ENCODE results near the gene YIPF1.

Gene YIPF1

DNA sequence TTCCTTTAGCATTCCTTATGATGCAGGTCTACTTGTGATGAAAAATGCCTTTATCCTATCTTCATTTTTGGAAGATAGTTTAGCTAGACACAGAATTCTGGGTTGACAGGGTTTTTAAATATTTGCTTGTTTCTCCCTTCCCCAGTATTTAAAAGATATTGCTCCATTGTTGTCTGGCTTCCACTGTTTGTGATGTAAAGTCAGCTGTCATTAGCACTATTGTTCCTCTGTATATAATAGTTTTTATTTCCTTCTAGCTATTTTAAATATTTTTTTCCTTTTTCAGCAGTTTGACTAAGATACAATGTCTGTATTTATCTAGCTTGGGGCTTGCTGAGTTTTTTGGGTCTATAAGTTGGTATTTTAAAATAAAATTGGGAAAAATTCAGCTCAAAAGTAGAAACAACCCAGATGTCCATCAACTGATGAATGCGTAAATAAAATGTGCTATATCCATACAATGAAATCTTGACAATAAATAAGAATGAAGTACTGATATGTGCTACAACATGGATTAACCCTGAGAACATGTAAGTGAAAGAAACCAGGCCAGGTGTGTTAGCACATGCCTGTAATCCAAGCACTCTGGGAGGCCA, 44.7 kb upstream of the YIPF1 start:
- Histone ChIP-seq H4K20me1 (ENCODE audit: insufficient read depth, low read length) (no peaks in the 10 kb centered on the region), H3F3A (ENCODE audit: insufficient read depth, low read length) (no peaks in the 10 kb centered on the region), H3K9ac (ENCODE audit: low read length) (no peak overlapping the region), H3K9me2 (replicated peaks; ENCODE audit: insufficient read depth, low read length) (no peaks in the 10 kb centered on the region), H3K4me1 (ENCODE audit: low read length) (no peaks in the 10 kb centered on the region), H3K4me2 (ENCODE audit: low read depth, low read length) (no peak overlapping the region), H3K79me2 (ENCODE audit: low read length) (no peaks in the 10 kb centered on the region), H3K9me3 (replicated peaks; ENCODE audit: insufficient read depth, low read length) (no peaks in the 10 kb centered on the region), H3K4me3 (ENCODE audit: low read length) (no peak overlapping the region), H2AFZ (ENCODE audit: low read length) (no peak overlapping the region), H3K27ac (ENCODE audit: low read length) (no peak overlapping the region), H3K36me3 (replicated peaks; ENCODE audit: insufficient read depth, low read length) (peaks cover 3% of the 10 kb centered on the region; the same call in 1 of the 2 replicates), H3K27me3 (replicated peaks; ENCODE audit: insufficient read depth, low read length) (no peaks in the 10 kb centered on the region)
- DNase-seq: no peak
- TF ChIP-seq EZH2phosphoT487 (IDR thresholded peaks at IDR 0.05; ENCODE audit: low read length): no peak
- no peak for TF ChIP-seq EZH2 (optimal IDR thresholded peaks at IDR 0.05; ENCODE audit: low read depth, low read length)
- TF ChIP-seq, protein P1, sequence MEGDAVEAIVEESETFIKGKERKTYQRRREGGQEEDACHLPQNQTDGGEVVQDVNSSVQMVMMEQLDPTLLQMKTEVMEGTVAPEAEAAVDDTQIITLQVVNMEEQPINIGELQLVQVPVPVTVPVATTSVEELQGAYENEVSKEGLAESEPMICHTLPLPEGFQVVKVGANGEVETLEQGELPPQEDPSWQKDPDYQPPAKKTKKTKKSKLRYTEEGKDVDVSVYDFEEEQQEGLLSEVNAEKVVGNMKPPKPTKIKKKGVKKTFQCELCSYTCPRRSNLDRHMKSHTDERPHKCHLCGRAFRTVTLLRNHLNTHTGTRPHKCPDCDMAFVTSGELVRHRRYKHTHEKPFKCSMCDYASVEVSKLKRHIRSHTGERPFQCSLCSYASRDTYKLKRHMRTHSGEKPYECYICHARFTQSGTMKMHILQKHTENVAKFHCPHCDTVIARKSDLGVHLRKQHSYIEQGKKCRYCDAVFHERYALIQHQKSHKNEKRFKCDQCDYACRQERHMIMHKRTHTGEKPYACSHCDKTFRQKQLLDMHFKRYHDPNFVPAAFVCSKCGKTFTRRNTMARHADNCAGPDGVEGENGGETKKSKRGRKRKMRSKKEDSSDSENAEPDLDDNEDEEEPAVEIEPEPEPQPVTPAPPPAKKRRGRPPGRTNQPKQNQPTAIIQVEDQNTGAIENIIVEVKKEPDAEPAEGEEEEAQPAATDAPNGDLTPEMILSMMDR (IDR thresholded peaks at IDR 0.05; ENCODE audit: low read length): no peak

DNA sequence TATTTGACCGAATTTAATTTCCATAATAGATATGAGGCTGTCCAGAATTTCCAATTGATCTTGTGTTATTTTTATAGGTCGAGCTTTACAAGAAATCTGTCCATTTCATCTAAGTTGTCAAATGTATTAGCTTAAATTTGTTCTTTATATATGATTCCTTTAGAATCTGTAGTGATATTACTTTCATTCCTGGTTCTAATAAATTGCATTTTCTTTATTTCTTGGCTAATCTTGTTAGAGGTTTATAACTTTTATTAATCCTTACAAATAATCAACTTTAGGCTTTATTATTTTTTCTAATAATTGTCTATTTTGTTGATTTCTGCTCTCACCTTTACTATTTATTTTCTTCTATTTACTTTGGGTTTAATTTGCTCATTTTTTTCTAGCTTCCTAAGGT, 41.9 kb upstream of the YIPF1 start:
- Histone ChIP-seq H2AFZ (ENCODE audit: low read length) (no peak overlapping the region), H3K4me3 (ENCODE audit: low read length) (no peak overlapping the region), H3K9me3 (replicated peaks; ENCODE audit: insufficient read depth, low read length) (no peaks in the 10 kb centered on the region), H4K20me1 (ENCODE audit: insufficient read depth, low read length) (no peaks in the 10 kb centered on the region), H3K4me1 (ENCODE audit: low read length) (no peaks in the 10 kb centered on the region), H3K27ac (ENCODE audit: low read length) (no peak overlapping the region), H3K36me3 (replicated peaks; ENCODE audit: insufficient read depth, low read length) (0 out of 2 replicates have a peak, but pooled peaks cover 3% of the 10 kb centered on the region), H3F3A (ENCODE audit: insufficient read depth, low read length) (no peaks in the 10 kb centered on the region), H3K27me3 (replicated peaks; ENCODE audit: insufficient read depth, low read length) (no peaks in the 10 kb centered on the region), H3K4me2 (ENCODE audit: low read depth, low read length) (no peak overlapping the region), H3K9me2 (replicated peaks; ENCODE audit: insufficient read depth, low read length) (no peaks in the 10 kb centered on the region), H3K79me2 (ENCODE audit: low read length) (no peaks in the 10 kb centered on the region), H3K9ac (ENCODE audit: low read length) (no peak overlapping the region)
- DNase-seq: no peak
- TF ChIP-seq EZH2phosphoT487 (IDR thresholded peaks at IDR 0.05; ENCODE audit: low read length): no peak
- no peak for TF ChIP-seq EZH2 (optimal IDR thresholded peaks at IDR 0.05; ENCODE audit: low read depth, low read length)
- TF ChIP-seq, protein P1 (IDR thresholded peaks at IDR 0.05; ENCODE audit: low read length): no peak

DNA sequence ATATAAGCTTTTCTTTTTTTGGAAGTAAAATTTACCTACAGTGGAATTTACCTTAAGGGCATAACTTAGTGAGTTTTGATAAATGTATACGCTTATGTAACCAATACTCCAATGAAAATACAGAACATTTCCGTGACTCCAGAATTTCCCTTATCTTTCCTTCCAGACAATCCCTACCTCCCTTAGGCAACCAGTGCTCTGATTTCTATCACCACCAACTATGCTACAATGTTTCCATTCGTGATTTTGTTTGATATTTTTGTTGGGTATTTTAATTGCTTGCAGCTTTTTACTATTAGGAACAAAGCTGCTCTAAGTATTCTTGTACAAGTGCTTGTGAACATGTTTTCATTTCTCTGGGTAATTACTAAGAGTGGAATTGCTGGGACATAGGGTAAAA, 41.3 kb upstream of the YIPF1 start:
- H3F3A ChIP-seq (ENCODE audit: insufficient read depth, low read length): no peaks in the 10 kb centered on the region
- H3K9me2 ChIP-seq (replicated peaks; ENCODE audit: insufficient read depth, low read length): no peaks in the 10 kb centered on the region
- H3K4me2 ChIP-seq (ENCODE audit: low read depth, low read length): no peak overlapping the region
- H3K9me3 ChIP-seq (replicated peaks; ENCODE audit: insufficient read depth, low read length): no peaks in the 10 kb centered on the region
- H3K27me3 ChIP-seq (replicated peaks; ENCODE audit: insufficient read depth, low read length): no peaks in the 10 kb centered on the region
- H3K4me3 ChIP-seq (ENCODE audit: low read length): no peak overlapping the region
- no peak overlapping the region for H3K9ac ChIP-seq (ENCODE audit: low read length)
- H4K20me1 ChIP-seq (ENCODE audit: insufficient read depth, low read length): no peaks in the 10 kb centered on the region
- H2AFZ ChIP-seq (ENCODE audit: low read length): no peak overlapping the region
- no peak for DNase-seq
- TF ChIP-seq EZH2phosphoT487 (IDR thresholded peaks at IDR 0.05; ENCODE audit: low read length) (no peak), EZH2 (optimal IDR thresholded peaks at IDR 0.05; ENCODE audit: low read depth, low read length) (no peak)
- TF ChIP-seq, protein P1 (IDR thresholded peaks at IDR 0.05; ENCODE audit: low read length): no peak
- no peaks in the 10 kb centered on the region for H3K4me1 ChIP-seq (ENCODE audit: low read length)
- H3K79me2 ChIP-seq (ENCODE audit: low read length): no peaks in the 10 kb centered on the region
- H3K36me3 ChIP-seq (replicated peaks; ENCODE audit: insufficient read depth, low read length): 0 out of 2 replicates have a peak, but pooled peaks cover 3% of the 10 kb centered on the region
- no peak overlapping the region for H3K27ac ChIP-seq (ENCODE audit: low read length)
